ENCODE data around the gene ZCCHC14. TPM values are rescaled to one million over a fixed set of nuclear protein-coding genes. Genes with fewer than 3 reads are reported as not detected.

Gene ZCCHC14
- total and polyA plus RNA-seq, 2 of the 13 experiments (the other 11 are each of a cell fraction or from before 2014, with no cell fraction given), result 12.4 to 12.5 TPM

DNA sequence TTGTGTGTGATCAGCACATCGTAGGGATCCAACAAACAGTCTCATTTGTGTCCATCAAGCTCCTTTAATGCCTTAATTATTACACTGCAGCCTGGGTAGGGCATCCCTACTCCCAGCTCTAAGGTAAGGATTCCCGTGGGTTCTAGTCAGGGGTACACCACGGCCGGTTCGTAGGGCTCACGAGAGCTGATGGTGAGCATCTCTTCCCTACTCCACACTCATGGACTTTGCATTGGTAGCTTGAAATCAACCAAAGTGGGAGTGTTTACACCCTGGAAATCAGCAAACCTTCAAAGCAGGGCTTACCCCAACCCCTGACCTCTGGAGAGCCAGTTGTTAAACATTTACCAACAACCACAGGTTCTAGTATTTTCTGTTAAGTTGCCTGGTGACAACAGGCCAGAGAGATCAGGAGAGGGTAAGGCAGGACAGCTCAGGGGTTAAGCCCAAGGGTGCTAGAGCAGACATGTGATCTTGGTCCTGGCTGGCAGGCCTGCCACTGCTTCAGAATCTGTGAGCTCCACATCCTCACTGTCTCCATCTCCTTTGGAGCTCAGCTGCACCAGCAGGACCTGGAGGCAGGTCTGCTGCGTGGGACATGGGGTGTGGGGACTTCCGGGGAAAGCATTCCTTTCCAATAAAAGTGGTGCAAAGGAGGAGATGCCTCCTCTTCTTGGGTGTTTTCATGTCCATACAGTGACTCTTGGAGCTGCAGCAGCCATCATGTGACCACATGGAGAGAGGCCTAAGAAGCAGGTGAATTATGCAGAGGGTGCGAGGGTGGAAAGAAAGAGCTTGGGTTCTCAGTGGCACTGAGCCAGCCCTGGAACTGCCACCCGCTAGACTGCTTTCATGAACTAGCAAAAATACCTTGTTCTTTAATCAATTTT, 36.1 kb upstream of the ZCCHC14 start (continued):
- TF ChIP-seq NKX3-1 (CRISPR knock-in tag; IDR thresholded peaks at IDR 0.05), result peak; percentile 85
- TF ChIP-seq SRY (CRISPR knock-in tag; IDR thresholded peaks at IDR 0.05), result peak; percentile 91
- no peak for TF ChIP-seq KLF13 (CRISPR knock-in tag; IDR thresholded peaks at IDR 0.05)
- peak; percentile 58 for TF ChIP-seq ZNF83 (CRISPR knock-in tag; IDR thresholded peaks at IDR 0.05; ENCODE audit: borderline replicate concordance)
- TF ChIP-seq, protein P1, sequence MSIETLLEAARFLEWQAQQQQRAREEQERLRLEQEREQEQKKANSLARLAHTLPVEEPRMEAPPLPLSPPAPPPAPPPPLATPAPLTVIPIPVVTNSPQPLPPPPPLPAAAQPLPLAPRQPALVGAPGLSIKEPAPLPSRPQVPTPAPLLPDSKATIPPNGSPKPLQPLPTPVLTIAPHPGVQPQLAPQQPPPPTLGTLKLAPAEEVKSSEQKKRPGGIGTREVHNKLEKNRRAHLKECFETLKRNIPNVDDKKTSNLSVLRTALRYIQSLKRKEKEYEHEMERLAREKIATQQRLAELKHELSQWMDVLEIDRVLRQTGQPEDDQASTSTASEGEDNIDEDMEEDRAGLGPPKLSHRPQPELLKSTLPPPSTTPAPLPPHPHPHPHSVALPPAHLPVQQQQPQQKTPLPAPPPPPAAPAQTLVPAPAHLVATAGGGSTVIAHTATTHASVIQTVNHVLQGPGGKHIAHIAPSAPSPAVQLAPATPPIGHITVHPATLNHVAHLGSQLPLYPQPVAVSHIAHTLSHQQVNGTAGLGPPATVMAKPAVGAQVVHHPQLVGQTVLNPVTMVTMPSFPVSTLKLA (IDR thresholded peaks at IDR 0.05), result peak; percentile 57
- TF ChIP-seq, protein P2, sequence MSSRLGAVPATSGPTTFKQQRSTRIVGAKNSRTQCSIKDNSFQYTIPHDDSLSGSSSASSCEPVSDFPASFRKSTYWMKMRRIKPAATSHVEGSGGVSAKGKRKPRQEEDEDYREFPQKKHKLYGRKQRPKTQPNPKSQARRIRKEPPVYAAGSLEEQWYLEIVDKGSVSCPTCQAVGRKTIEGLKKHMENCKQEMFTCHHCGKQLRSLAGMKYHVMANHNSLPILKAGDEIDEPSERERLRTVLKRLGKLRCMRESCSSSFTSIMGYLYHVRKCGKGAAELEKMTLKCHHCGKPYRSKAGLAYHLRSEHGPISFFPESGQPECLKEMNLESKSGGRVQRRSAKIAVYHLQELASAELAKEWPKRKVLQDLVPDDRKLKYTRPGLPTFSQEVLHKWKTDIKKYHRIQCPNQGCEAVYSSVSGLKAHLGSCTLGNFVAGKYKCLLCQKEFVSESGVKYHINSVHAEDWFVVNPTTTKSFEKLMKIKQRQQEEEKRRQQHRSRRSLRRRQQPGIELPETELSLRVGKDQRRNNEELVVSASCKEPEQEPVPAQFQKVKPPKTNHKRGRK (CRISPR knock-in tag; IDR thresholded peaks at IDR 0.05), result peak; percentile 15; the same call in 1 of the 2 replicates
- TF ChIP-seq ZNF674 (CRISPR knock-in tag; IDR thresholded peaks at IDR 0.05; ENCODE audit: low read depth), result 0 out of 2 replicates have a peak, but pooled peaks have one; percentile 68
- peak; percentile 91 for TF ChIP-seq ZNF598 (CRISPR knock-in tag; IDR thresholded peaks at IDR 0.05; ENCODE audit: borderline replicate concordance)
- TF ChIP-seq ZNF557 (CRISPR knock-in tag; IDR thresholded peaks at IDR 0.05), result peak; percentile 89; the same call in 1 of the 2 replicates
- peak; percentile 95 for TF ChIP-seq ZMYM3 (CRISPR knock-in tag; IDR thresholded peaks at IDR 0.05)
- TF ChIP-seq STAT5B (CRISPR knock-in tag; IDR thresholded peaks at IDR 0.05), result no peak
- TF ChIP-seq SAFB2 (CRISPR knock-in tag; IDR thresholded peaks at IDR 0.05; ENCODE audit: borderline replicate concordance, low read depth), result 0 out of 2 replicates have a peak, but pooled peaks have one; percentile 35
- TF ChIP-seq ZNF430 (CRISPR knock-in tag; IDR thresholded peaks at IDR 0.05), result 0 out of 2 replicates have a peak, but pooled peaks have one; percentile 39
- TF ChIP-seq FOXK1 (CRISPR knock-in tag; IDR thresholded peaks at IDR 0.05; ENCODE audit: borderline replicate concordance, low read depth), result peak; percentile 98
- TF ChIP-seq GATAD1 (CRISPR knock-in tag; IDR thresholded peaks at IDR 0.05), result peak; percentile 66
- TF ChIP-seq, protein P3, sequence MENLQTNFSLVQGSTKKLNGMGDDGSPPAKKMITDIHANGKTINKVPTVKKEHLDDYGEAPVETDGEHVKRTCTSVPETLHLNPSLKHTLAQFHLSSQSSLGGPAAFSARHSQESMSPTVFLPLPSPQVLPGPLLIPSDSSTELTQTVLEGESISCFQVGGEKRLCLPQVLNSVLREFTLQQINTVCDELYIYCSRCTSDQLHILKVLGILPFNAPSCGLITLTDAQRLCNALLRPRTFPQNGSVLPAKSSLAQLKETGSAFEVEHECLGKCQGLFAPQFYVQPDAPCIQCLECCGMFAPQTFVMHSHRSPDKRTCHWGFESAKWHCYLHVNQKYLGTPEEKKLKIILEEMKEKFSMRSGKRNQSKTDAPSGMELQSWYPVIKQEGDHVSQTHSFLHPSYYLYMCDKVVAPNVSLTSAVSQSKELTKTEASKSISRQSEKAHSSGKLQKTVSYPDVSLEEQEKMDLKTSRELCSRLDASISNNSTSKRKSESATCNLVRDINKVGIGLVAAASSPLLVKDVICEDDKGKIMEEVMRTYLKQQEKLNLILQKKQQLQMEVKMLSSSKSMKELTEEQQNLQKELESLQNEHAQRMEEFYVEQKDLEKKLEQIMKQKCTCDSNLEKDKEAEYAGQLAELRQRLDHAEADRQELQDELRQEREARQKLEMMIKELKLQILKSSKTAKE (CRISPR knock-in tag; IDR thresholded peaks at IDR 0.05; ENCODE audit: borderline replicate concordance), result 0 out of 2 replicates have a peak, but pooled peaks have one; percentile 72
- 0 out of 2 replicates have a peak, but pooled peaks have one; percentile 63 for TF ChIP-seq HOXD1 (CRISPR knock-in tag; IDR thresholded peaks at IDR 0.05)
- TF ChIP-seq ZNF761 (CRISPR knock-in tag; conservative IDR thresholded peaks at IDR 0.05), result peak; percentile 82
- TF ChIP-seq ZNF367 (CRISPR knock-in tag; IDR thresholded peaks at IDR 0.05; ENCODE audit: borderline replicate concordance), result no peak
- TF ChIP-seq, protein P4, sequence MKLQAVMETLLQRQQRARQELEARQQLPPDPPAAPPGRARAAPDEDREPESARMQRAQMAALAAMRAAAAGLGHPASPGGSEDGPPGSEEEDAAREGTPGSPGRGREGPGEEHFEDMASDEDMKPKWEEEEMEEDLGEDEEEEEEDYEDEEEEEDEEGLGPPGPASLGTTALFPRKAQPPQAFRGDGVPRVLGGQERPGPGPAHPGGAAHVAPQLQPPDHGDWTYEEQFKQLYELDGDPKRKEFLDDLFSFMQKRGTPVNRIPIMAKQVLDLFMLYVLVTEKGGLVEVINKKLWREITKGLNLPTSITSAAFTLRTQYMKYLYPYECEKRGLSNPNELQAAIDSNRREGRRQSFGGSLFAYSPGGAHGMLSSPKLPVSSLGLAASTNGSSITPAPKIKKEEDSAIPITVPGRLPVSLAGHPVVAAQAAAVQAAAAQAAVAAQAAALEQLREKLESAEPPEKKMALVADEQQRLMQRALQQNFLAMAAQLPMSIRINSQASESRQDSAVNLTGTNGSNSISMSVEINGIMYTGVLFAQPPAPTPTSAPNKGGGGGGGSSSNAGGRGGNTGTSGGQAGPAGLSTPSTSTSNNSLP (IDR thresholded peaks at IDR 0.05; ENCODE audit: low read depth, low read length), result peak; percentile 59
- peak; percentile 83 for TF ChIP-seq TCF7L2 (IDR thresholded peaks at IDR 0.05; ENCODE audit: low read depth, low read length)
- TF ChIP-seq FOXK2 (IDR thresholded peaks at IDR 0.05), result peak; percentile 93
- no peak; the same call in 1 of the 2 replicates for TF ChIP-seq ZMYM2 (CRISPR knock-in tag; IDR thresholded peaks at IDR 0.05)

Measured in HepG2 (cell line).